GM20000 (cell line): ENCODE results near the gene PLEKHO1.
A peak's percentile ranks its signal among the peaks of the same experiment; 100 is the strongest.

Source experiments
- DNase-seq: peaks from one replicate; pipeline ENCODE4 v3.0.0; 2012; ENCODE audit warnings: low spot score
- TF ChIP-seq, protein P1 (sequence below): IDR thresholded peaks from 2 replicates; pipeline ENCODE4 v1.5.1; 2012; ENCODE audit warnings: mild to moderate bottlenecking, control low read depth; ENCODE audit errors: extremely low read depth, missing control alignments

Gene PLEKHO1

DNA sequence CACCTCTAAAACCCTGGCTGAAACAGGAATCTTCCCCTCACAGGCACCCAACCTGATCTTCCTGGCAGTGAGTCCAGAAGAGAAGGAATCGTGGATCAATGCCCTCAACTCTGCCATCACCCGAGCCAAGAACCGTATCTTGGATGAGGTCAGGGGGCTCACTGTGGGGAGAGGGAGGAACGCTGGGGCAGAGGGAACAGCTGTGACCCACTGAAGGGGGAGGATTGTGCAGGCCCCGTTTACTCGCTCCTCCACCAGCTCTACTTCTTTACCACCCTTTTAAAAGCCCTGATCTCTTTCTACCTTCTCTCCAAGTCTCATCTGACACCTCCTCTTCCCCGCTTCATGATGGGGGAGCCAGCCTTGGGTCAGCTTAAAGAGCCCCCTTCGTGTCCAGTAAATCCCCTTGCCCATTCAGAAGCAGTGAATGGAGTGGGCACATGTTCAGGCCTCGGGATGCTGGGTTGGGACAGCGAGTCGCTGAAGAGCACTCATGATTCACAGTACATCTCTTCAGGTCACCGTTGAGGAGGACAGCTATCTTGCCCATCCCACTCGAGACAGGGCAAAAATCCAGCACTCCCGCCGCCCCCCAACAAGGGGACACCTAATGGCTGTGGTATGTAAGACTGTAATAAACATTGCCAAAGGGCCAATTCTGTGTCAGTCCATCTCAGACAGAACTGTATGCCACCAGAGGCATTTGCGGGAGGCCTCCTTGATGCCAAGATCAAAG, 7.3 kb downstream of the PLEKHO1 start:
- TF ChIP-seq, protein P1, sequence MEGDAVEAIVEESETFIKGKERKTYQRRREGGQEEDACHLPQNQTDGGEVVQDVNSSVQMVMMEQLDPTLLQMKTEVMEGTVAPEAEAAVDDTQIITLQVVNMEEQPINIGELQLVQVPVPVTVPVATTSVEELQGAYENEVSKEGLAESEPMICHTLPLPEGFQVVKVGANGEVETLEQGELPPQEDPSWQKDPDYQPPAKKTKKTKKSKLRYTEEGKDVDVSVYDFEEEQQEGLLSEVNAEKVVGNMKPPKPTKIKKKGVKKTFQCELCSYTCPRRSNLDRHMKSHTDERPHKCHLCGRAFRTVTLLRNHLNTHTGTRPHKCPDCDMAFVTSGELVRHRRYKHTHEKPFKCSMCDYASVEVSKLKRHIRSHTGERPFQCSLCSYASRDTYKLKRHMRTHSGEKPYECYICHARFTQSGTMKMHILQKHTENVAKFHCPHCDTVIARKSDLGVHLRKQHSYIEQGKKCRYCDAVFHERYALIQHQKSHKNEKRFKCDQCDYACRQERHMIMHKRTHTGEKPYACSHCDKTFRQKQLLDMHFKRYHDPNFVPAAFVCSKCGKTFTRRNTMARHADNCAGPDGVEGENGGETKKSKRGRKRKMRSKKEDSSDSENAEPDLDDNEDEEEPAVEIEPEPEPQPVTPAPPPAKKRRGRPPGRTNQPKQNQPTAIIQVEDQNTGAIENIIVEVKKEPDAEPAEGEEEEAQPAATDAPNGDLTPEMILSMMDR = no peak
- no peak for DNase-seq

DNA sequence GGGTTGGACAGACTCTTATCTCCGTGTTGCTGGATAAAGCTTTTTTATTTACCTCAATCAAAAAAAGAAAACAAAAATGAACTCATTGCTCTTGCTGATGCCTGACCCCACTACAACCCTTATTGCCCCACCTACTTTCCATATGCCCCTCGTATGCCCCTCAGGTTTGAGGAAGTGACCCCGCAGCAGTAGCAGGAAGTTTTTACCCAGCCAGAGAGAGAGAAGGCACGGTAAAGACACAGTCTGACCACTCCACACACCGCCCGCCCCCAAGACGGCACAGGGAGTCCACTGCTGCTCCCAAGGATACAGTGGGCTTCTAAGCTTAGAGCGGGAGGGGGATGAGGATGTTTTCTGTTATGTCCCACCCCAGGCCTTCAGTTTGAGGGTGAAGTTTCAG, 9.8 kb downstream of the PLEKHO1 start:
- DNase-seq = peak; percentile 53
- TF ChIP-seq, protein P1 = no peak

DNA sequence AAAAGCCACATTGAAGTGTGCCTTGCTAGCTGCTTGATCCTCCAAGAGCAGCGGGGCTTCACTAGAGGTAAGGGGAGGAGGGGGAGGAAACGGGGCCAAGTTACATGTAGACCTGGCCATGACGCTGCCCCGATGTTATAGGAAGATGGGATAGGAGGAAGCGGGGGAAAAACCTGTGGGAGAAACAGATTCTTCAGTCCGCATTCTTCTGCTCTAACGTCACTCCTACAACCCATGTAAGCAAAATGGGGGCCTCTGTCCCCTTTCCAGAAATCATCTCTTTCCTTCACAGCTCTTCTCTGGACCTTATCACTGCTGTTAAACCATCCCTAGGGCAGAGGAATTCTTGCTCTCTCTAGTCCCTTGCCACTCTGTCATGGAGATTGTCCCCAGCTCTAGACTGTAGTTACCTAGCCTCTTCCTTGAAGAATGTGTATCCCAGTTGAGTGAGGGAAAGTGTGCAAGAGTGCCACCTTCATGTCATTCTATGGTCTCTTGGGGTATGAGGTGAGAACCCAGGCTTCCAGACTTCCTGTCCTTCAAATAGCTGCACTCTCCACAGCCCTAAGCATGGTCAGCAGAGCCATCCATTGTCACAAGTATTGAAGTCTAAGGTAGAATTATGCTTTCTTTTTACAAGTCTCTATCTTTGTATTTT, 11.4 kb downstream of the PLEKHO1 start:
- no peak for DNase-seq
- TF ChIP-seq, protein P1 = no peak

DNA sequence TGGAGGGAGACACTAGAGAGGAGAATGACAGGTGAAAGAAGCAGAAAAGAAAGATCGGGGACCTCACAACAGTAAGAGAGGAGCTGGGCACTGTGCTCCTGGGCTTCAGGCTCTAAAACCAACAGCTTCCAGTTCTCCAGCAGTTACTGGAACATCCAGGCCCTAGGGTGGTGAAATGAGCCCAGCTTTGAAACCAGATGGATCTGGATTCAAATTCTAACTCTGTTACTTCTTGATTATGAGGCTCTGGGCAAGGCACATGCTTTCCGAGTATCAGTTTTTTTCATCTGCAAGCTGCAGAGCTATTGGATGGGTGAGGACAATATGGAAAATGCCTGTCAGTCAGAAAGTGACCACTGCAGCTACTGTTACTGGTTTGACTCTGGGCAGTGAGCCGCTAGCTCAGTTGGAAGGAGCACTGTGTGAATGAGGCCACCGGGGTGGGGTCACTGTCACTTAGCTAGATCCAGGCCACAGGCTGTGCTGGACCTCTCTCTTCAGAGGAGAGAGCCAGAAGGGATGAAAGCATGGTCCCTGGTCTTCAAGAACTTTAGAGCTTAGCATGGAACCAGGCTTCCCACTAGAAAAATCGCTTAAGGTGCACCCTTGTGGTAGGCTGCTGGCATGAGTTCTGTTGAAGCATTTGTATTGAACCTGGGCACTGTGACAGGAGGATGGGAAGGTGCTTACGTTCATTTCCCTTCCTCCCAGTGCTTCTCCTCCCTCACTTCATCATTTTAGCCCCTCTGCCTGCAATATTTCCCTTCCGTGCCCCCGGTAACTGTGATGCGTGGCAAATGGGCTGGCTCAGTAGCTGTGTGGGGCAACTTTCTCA, 12.2 kb downstream of the PLEKHO1 start:
- TF ChIP-seq, protein P1 = no peak
- DNase-seq = no peak

DNA sequence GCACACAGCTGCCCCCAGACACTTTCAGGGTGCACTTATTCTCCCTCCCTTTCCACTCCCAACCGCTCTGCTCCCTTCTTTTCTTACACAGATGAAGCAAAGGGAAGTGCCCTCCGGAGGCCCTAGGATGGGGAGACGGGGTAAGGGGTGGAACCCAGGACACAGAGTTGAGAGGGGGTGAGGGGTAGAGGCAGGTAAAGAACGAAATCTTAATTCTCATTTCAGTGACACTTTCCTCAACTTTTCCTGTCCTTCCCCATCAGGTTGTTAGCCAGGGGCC, 12.8 kb downstream of the PLEKHO1 start:
- TF ChIP-seq, protein P1 = no peak
- DNase-seq = no peak

DNA sequence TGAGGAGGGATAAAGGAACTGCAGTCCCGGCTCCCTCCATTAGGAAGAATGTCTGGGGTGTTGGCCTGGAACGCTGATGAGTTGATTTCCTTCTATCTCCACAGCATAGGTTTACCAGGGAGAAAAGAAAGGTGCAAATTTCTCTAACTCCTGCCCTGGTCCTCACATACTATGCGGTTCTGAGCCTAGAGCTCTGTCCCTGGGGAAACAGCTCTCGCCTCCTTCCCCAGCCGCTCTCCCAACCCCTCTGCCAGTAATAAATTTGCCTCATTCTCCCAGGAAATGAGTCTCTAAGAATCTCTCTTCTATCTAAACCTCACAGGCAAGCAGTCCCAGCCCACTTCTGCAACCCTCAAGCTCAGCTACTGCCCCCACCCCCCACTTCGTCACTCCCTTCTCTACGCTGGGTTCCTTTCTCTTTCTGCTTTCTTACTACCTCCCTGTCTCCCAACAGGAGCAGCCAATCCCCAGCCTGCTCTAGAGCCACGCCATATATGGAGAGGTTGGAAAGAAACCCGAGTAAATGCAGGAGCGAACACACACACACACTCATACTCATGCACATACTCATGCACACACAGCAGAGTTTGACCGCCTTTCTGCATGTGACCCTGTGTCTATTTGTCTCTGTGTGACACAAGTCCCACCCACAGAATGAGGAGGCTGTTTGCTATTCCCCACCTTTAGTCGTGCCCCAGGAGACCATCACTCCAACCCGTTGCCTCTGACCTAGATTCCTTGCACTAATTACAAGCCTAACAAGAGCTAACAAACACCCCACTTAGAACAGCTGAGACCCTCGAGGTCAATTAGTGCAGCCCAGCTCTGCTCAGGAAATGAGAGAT, 13.4 kb downstream of the PLEKHO1 start:
- DNase-seq = peak; percentile 80
- TF ChIP-seq, protein P1 = no peak
